Measurements from ENCODE around the gene SYNJ2. TPM values are rescaled to one million over a fixed set of nuclear protein-coding genes. Genes with fewer than 3 reads are reported as not detected.

The SYNJ2 gene
- total and polyA plus RNA-seq, 2 donors (not counting 3 experiments of a cell fraction or from before 2014, with no cell fraction given): 35.1 to 78.2 TPM

DNA sequence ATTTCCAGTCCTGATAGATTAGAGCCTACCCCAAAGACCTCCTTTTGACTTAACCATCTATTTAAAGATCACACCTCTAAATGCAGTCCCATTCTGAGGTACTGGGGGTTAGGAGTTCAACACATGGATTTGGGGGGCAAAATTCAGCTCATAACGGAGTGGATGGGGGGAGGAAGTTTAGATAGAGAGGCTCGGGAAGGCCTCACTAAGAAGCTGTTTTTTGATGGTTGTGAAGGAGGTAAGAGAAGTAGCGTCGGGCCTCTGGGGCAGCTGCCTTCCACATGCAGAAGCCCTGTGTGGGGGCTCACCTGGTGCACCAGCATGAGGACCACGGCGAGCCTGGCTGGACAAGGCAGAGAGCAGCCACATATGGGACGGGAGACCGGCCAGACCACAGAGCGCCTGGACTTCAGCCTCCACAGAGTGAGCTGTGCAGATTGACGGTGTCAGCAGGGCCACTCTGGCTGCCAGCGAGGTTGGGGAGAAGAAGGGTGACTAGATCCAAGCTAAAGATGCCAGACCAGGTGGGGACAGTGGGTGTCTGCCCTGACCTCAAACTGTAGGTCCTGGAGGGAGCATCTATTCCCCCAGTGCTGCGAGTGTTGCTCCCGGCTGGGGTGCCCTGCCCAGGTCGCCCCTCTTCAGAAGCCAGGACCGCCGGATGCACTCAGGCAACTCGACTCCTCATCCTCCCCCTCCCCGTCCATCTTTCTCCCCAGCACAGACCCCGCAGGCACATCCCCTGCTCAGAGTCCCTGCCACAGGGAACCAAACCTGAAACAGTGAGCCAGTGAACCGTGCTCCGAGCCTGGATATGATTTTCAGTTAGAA, 5.1 kb upstream of the SYNJ2 start:
- H3K36me3 ChIP-seq (ENCODE audit: control insufficient read depth in 2 of 2, extremely low read depth in 1 of 2, insufficient read depth in 2 of 2, low read length in 2 of 2): no peaks in the 10 kb centered on the region
- H3K4me3 ChIP-seq (replicated peaks in 1 of 3; ENCODE audit: insufficient read depth in 1 of 3, low read depth in 1 of 3, low read length in 3 of 3): no peak overlapping the region
- no peak overlapping the region for H2AFZ ChIP-seq (ENCODE audit: low read depth, low read length)
- H3K4me2 ChIP-seq (ENCODE audit: insufficient read depth, low read length): no peak overlapping the region
- H3K9me3 ChIP-seq (replicated peaks; ENCODE audit: control insufficient read depth, insufficient read depth, low read length): no peaks in the 10 kb centered on the region
- no peaks in the 10 kb centered on the region for H3K4me1 ChIP-seq (ENCODE audit: control insufficient read depth, extremely low read depth, insufficient read depth, low read length)
- no peaks in the 10 kb centered on the region for H3K9me1 ChIP-seq (replicated peaks; ENCODE audit: control insufficient read depth, extremely low read depth, insufficient read depth, low read length)
- no peaks in the 10 kb centered on the region for H4K20me1 ChIP-seq (replicated peaks; ENCODE audit: control insufficient read depth, extremely low read depth, insufficient read depth, low read length)
- TF ChIP-seq JUN (IDR thresholded peaks at IDR 0.05; ENCODE audit: borderline replicate concordance, insufficient read depth, insufficient read length, low read depth): no peak
- TF ChIP-seq POLR2AphosphoS5 (IDR thresholded peaks at IDR 0.05; ENCODE audit: insufficient read depth, low read depth, low read length): no peak
- TF ChIP-seq GATA2 (IDR thresholded peaks at IDR 0.05; ENCODE audit: insufficient read depth, insufficient read length, low read depth, low read length): no peak
- no peak for TF ChIP-seq EZH2 (IDR thresholded peaks at IDR 0.05; ENCODE audit: borderline replicate concordance, low read depth, low read length, severe bottlenecking)
- H3K79me2 ChIP-seq (ENCODE audit: control insufficient read depth, insufficient read depth, low read length): no peaks in the 10 kb centered on the region
- dilution Hi-C loops (cut with MboI; ENCODE audit: extremely low pct_ligation_motif_present, low sequenced_read_pairs): no loop called here
- no peak for FAIRE-seq
- H3K27me3 ChIP-seq (ENCODE audit: control insufficient read depth in 2 of 2, insufficient read depth in 2 of 2, low read length in 2 of 2): no peaks in the 10 kb centered on the region
- POLR2A ChIA-PET: no interaction called here
- H3K9ac ChIP-seq (replicated peaks; ENCODE audit: extremely low read depth, insufficient read depth, low read length): no peak overlapping the region
- H3K27ac ChIP-seq (ENCODE audit: insufficient read depth, low read depth, low read length): no peak overlapping the region
- DNase-seq (ENCODE audit: low read depth, low spot score): no peak
- CTCF ChIA-PET: interaction anchor here (0.7 to 2.3 kb wide), 3 partner anchors 45 to 96 kb away, joined by 3 to 8 read pairs (median 3); no protein-coding TSS in a partner anchor
- BruUV-seq (replicated peaks): no TSS peak
- intact Hi-C loops (cut with micrococcal nuclease): no loop called here

GRCh38 chr6:157977176-157977804, 4.4 kb upstream of the SYNJ2 start:
- TF ChIP-seq EZH2 (IDR thresholded peaks at IDR 0.05; ENCODE audit: borderline replicate concordance, low read depth, low read length, severe bottlenecking) (no peak), POLR2A (IDR thresholded peaks at IDR 0.05; ENCODE audit: low read depth, low read length) (no peak), POLR2AphosphoS5 (IDR thresholded peaks at IDR 0.05; ENCODE audit: insufficient read depth, low read depth, low read length) (no peak), MYC (IDR thresholded peaks at IDR 0.05; ENCODE audit: low read depth, low read length) (no peak), JUN (IDR thresholded peaks at IDR 0.05; ENCODE audit: borderline replicate concordance, insufficient read depth, insufficient read length, low read depth) (no peak), GATA2 (IDR thresholded peaks at IDR 0.05; ENCODE audit: insufficient read depth, insufficient read length, low read depth, low read length) (no peak), FOS (IDR thresholded peaks at IDR 0.05; ENCODE audit: borderline replicate concordance, insufficient read depth, low read length) (no peak), MAX (IDR thresholded peaks at IDR 0.05; ENCODE audit: insufficient read depth, insufficient read length) (no peak)
- TF ChIP-seq, protein P1, sequence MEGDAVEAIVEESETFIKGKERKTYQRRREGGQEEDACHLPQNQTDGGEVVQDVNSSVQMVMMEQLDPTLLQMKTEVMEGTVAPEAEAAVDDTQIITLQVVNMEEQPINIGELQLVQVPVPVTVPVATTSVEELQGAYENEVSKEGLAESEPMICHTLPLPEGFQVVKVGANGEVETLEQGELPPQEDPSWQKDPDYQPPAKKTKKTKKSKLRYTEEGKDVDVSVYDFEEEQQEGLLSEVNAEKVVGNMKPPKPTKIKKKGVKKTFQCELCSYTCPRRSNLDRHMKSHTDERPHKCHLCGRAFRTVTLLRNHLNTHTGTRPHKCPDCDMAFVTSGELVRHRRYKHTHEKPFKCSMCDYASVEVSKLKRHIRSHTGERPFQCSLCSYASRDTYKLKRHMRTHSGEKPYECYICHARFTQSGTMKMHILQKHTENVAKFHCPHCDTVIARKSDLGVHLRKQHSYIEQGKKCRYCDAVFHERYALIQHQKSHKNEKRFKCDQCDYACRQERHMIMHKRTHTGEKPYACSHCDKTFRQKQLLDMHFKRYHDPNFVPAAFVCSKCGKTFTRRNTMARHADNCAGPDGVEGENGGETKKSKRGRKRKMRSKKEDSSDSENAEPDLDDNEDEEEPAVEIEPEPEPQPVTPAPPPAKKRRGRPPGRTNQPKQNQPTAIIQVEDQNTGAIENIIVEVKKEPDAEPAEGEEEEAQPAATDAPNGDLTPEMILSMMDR (IDR thresholded peaks at IDR 0.05; ENCODE audit: extremely low read depth in 1 of 2, insufficient read depth in 1 of 2, low read depth in 1 of 2, low read length in 2 of 2): no peak
- ChIA-PET CTCF (interaction anchor here (1.0 to 2.3 kb wide), 2 partner anchors 14 to 49 kb away, joined by 3 to 8 read pairs; no protein-coding TSS in a partner anchor), POLR2A (no interaction called here)
- no TSS peak for BruUV-seq (replicated peaks)
- no peaks in the 10 kb centered on the region for H3K4me1 ChIP-seq (ENCODE audit: control insufficient read depth, extremely low read depth, insufficient read depth, low read length)
- DNase-seq (ENCODE audit: low read depth, low spot score) (no peak), FAIRE-seq (no peak)
- H3K27ac ChIP-seq (ENCODE audit: insufficient read depth, low read depth, low read length): no peak overlapping the region
- no peaks in the 10 kb centered on the region for H3K9me3 ChIP-seq (replicated peaks; ENCODE audit: control insufficient read depth, insufficient read depth, low read length)
- no peaks in the 10 kb centered on the region for H4K20me1 ChIP-seq (replicated peaks; ENCODE audit: control insufficient read depth, extremely low read depth, insufficient read depth, low read length)
- peaks cover 5% of the 10 kb centered on the region for H3K79me2 ChIP-seq (ENCODE audit: control insufficient read depth, insufficient read depth, low read length)
- no peaks in the 10 kb centered on the region for H3K36me3 ChIP-seq (ENCODE audit: control insufficient read depth in 2 of 2, extremely low read depth in 1 of 2, insufficient read depth in 2 of 2, low read length in 2 of 2)
- H3K4me3 ChIP-seq (replicated peaks in 1 of 3; ENCODE audit: insufficient read depth in 1 of 3, low read depth in 1 of 3, low read length in 3 of 3): no peak overlapping the region
- intact Hi-C loops (cut with micrococcal nuclease): no loop called here
- dilution Hi-C loops (cut with MboI; ENCODE audit: extremely low pct_ligation_motif_present, low sequenced_read_pairs): no loop called here
- no peak overlapping the region for H3K9ac ChIP-seq (replicated peaks; ENCODE audit: extremely low read depth, insufficient read depth, low read length)
- H3K4me2 ChIP-seq (ENCODE audit: insufficient read depth, low read length): no peak overlapping the region
- no peaks in the 10 kb centered on the region for H3K9me1 ChIP-seq (replicated peaks; ENCODE audit: control insufficient read depth, extremely low read depth, insufficient read depth, low read length)
- H2AFZ ChIP-seq (ENCODE audit: low read depth, low read length): no peak overlapping the region
- H3K27me3 ChIP-seq (ENCODE audit: control insufficient read depth in 2 of 2, insufficient read depth in 2 of 2, low read length in 2 of 2): no peaks in the 10 kb centered on the region
